OCI-LY1 (cell line): Measurements from ENCODE around the gene ZNF831.

ENCODE experiments used
- EZH2 ChIP-seq: fragments of 200-600 bp; sonication (generic), shearing (Covaris generic); IDR thresholded peaks from 2 replicates; pipeline ENCODE4 v1.8.0; 2017; ENCODE audit warnings: borderline replicate concordance, mixed run types, mild to moderate bottlenecking, antibody characterized with exemption, low read length, moderate library complexity, mixed read lengths
- TF ChIP-seq, protein P1 (sequence below): fragments of 200-600 bp; sonication (generic), shearing (Covaris generic); IDR thresholded peaks from 2 replicates; pipeline ENCODE4 v1.5.1; 2017; ENCODE audit warnings: mild to moderate bottlenecking, antibody characterized with exemption, low read length, moderate library complexity, mixed read lengths

DNA sequence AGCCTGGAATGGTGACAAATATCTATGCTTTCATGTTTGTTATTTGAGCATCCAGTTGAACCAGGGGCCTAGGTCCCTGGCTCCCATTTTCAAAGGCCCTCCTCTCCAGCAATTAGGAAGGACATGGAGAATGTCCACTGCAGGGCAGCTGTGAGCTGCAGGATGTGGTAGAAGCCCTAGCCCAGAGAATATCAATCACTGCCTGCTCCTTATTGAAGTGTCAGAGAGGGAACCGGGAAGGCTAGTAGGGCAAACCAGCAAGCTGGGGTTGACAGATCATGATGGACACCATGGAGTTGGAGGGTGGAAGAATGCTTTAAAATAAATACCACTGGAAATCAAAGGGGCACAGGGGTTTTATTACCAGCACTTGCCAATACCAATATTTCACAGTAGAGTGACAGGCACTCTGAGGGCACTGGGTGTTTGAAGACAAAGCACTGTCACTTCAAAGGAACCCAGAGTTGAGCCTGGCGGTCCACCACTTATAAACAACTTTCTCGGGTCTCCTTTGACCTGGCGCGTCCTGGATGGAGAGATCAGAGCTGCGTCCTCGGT, 47.7 kb downstream of the ZNF831 start:
- TF ChIP-seq, protein P1, sequence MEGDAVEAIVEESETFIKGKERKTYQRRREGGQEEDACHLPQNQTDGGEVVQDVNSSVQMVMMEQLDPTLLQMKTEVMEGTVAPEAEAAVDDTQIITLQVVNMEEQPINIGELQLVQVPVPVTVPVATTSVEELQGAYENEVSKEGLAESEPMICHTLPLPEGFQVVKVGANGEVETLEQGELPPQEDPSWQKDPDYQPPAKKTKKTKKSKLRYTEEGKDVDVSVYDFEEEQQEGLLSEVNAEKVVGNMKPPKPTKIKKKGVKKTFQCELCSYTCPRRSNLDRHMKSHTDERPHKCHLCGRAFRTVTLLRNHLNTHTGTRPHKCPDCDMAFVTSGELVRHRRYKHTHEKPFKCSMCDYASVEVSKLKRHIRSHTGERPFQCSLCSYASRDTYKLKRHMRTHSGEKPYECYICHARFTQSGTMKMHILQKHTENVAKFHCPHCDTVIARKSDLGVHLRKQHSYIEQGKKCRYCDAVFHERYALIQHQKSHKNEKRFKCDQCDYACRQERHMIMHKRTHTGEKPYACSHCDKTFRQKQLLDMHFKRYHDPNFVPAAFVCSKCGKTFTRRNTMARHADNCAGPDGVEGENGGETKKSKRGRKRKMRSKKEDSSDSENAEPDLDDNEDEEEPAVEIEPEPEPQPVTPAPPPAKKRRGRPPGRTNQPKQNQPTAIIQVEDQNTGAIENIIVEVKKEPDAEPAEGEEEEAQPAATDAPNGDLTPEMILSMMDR, result no peak
- TF ChIP-seq EZH2, result no peak
